Activated T-helper 9 cell treated with anti-CD3 and anti-CD28 coated beads, Interleukin-2, amount 50 U/mL, for 16 hours (primary cell): ENCODE results near the gene EIF3B.
"Not testable (repeated sequence)": the region's sequence is repeated elsewhere in the genome, so short reads cannot be mapped to it uniquely, and the experiment has no call there.

ENCODE experiments used
- DNase-seq: peaks from one replicate; pipeline ENCODE4 v3.0.0-alpha.2; 2020; ENCODE audit warnings: low read depth

Gene EIF3B

GRCh38 chr7:2347351-2348063 is 7.1 kb upstream of the EIF3B start:
- not testable (repeated sequence) for DNase-seq

- no peak for DNase-seq
Observed at GRCh38 chr7:2350055-2350454, 4.6 kb upstream of the EIF3B start.

- DNase-seq: no peak
Observed at GRCh38 chr7:2350861-2351260, 3.8 kb upstream of the EIF3B start.

GRCh38 chr7:2353113-2353935 is 1.3 kb upstream of the EIF3B start:
- no peak for DNase-seq

GRCh38 chr7:2353936-2354185 is 766 bp upstream of the EIF3B start:
- DNase-seq: peak; percentile 88

- no peak for DNase-seq
Observed at GRCh38 chr7:2354939-2355704, 495 bp downstream of the EIF3B start.

- DNase-seq: no peak
Observed at GRCh38 chr7:2355705-2356008, 1.0 kb downstream of the EIF3B start.

GRCh38 chr7:2357165-2357564 is 2.5 kb downstream of the EIF3B start:
- DNase-seq: no peak

- no peak for DNase-seq
Observed at GRCh38 chr7:2357571-2357970, 2.9 kb downstream of the EIF3B start.

- DNase-seq: no peak
Observed at GRCh38 chr7:2358968-2359527, 4.4 kb downstream of the EIF3B start.

GRCh38 chr7:2359610-2360009 is 5.0 kb downstream of the EIF3B start:
- no peak for DNase-seq

- no peak for DNase-seq
Observed at GRCh38 chr7:2360796-2361195, 6.2 kb downstream of the EIF3B start.

GRCh38 chr7:2362385-2363088 is 7.9 kb downstream of the EIF3B start:
- no peak for DNase-seq

GRCh38 chr7:2369139-2369538 is 14.5 kb downstream of the EIF3B start:
- DNase-seq: no peak

- DNase-seq: no peak
Observed at GRCh38 chr7:2371329-2371728, 16.7 kb downstream of the EIF3B start.

- DNase-seq: no peak
Observed at GRCh38 chr7:2372724-2373123, 18.1 kb downstream of the EIF3B start.

- no peak for DNase-seq
Observed at GRCh38 chr7:2373124-2373556, 18.5 kb downstream of the EIF3B start.

- DNase-seq: no peak
Observed at GRCh38 chr7:2373646-2374045, 19.0 kb downstream of the EIF3B start.

GRCh38 chr7:2374401-2374800 is 19.8 kb downstream of the EIF3B start:
- no peak for DNase-seq

GRCh38 chr7:2374830-2375728 is 20.5 kb downstream of the EIF3B start:
- DNase-seq: no peak
